H1 (cell line): ENCODE measurements around the gene SLC1A5. TPM values are rescaled to one million over a fixed set of nuclear protein-coding genes. Genes with fewer than 3 reads are reported as not detected.

Source experiments
- ASH2L ChIP-seq: fragments of 200-600, 300-600 bp; sonication (generic); IDR thresholded peaks from one replicate; pipeline ENCODE4 v1.7.1; 2017; ENCODE audit warnings: low read length
- BACH1 ChIP-seq: IDR thresholded peaks from 2 replicates; pipeline ENCODE4 v1.6.1; 2012; ENCODE audit warnings: low read length, improper control_type of control experiment
- BRCA1 ChIP-seq: IDR thresholded peaks from 2 replicates; pipeline ENCODE4 v1.6.1; 2012; ENCODE audit warnings: low read depth, low read length, improper control_type of control experiment
- CHD1 ChIP-seq: IDR thresholded peaks from 2 replicates; pipeline ENCODE4 v1.6.1; 2012; ENCODE audit warnings: low read depth, low read length, improper control_type of control experiment
- CHD2 ChIP-seq: IDR thresholded peaks from 2 replicates; pipeline ENCODE4 v1.6.1; 2012; ENCODE audit warnings: low read length, improper control_type of control experiment
- CTBP2 ChIP-seq: IDR thresholded peaks from 2 replicates; pipeline ENCODE4 v1.7.0; 2011; ENCODE audit warnings: borderline replicate concordance, mild to moderate bottlenecking, moderate library complexity, mixed read lengths, low read length; ENCODE audit not compliant: insufficient read depth, insufficient read length
- EGR1 ChIP-seq: IDR thresholded peaks from 2 replicates; pipeline ENCODE4 v1.6.1; 2011; ENCODE audit warnings: low read depth, low read length, borderline replicate concordance
- EP300 ChIP-seq, 2 experiments: IDR thresholded peaks; 1 replicate in 1 of 2; 2 replicates in 1 of 2; pipeline ENCODE4 v1.6.1; 2011 to 2012; ENCODE audit warnings: low read depth in 2 of 2, low read length in 2 of 2, mild to moderate bottlenecking in 2 of 2, borderline replicate concordance in 1 of 2, inconsistent platforms in 1 of 2, moderate library complexity in 1 of 2
- EZH2 ChIP-seq: fragments of 200-600 bp; sonication (generic); IDR thresholded peaks from 2 replicates; pipeline ENCODE4 v1.7.1; 2012; ENCODE audit warnings: low read depth, mild to moderate bottlenecking, moderate library complexity, low read length, inconsistent platforms; ENCODE audit not compliant: severe bottlenecking
- HDAC2 ChIP-seq, 2 experiments: fragments of 300-600 bp in 1 of 2; sonication (generic) in 1 of 2; IDR thresholded peaks; 2 replicates each; pipeline ENCODE4 v1.6.1; 2011 to 2012; ENCODE audit warnings: low read depth in 2 of 2, low read length in 2 of 2, mild to moderate bottlenecking in 2 of 2, moderate library complexity in 2 of 2, borderline replicate concordance in 1 of 2, inconsistent platforms in 1 of 2
- HDAC6 ChIP-seq: IDR thresholded peaks from one replicate; pipeline ENCODE4 v1.7.1; 2012; ENCODE audit warnings: low read depth, mild to moderate bottlenecking, inconsistent platforms, low read length, moderate library complexity
- KDM4A ChIP-seq: IDR thresholded peaks from one replicate; pipeline ENCODE4 v1.7.1; 2012; ENCODE audit warnings: low read depth, mild to moderate bottlenecking, moderate library complexity, low read length, inconsistent platforms; ENCODE audit not compliant: severe bottlenecking
- KDM5A ChIP-seq: fragments of 200-600 bp; IDR thresholded peaks from 2 replicates; pipeline ENCODE4 v1.7.1; 2012; ENCODE audit warnings: mild to moderate bottlenecking, low read length, inconsistent platforms, mixed read lengths
- PHF8 ChIP-seq: fragments of 200-600 bp; sonication (generic); conservative IDR thresholded peaks from 2 replicates; pipeline ENCODE4 v1.7.1; 2012; ENCODE audit warnings: low read depth, mild to moderate bottlenecking, inconsistent platforms, low read length, moderate library complexity
- POU5F1 ChIP-seq: IDR thresholded peaks from 2 replicates; pipeline ENCODE4 v1.6.1; 2011; ENCODE audit warnings: low read depth, mild to moderate bottlenecking, low read length, moderate library complexity
- RFX5 ChIP-seq: IDR thresholded peaks from 2 replicates; pipeline ENCODE4 v1.6.1; 2011; ENCODE audit warnings: low read depth, low read length, improper control_type of control experiment, borderline replicate concordance
- RXRA ChIP-seq: IDR thresholded peaks from 2 replicates; pipeline ENCODE4 v1.6.1; 2011; ENCODE audit warnings: low read depth, mild to moderate bottlenecking, low read length, moderate library complexity; ENCODE audit not compliant: insufficient read depth
- SAP30 ChIP-seq: fragments of 300-600 bp; sonication (generic); IDR thresholded peaks from 2 replicates; pipeline ENCODE4 v1.7.1; 2012; ENCODE audit warnings: low read length, moderate library complexity, mild to moderate bottlenecking, inconsistent platforms; ENCODE audit not compliant: insufficient read depth, insufficient replicate concordance
- SIN3A ChIP-seq, 2 experiments: IDR thresholded peaks in 1 of 2; conservative IDR thresholded peaks in 1 of 2; 2 replicates each; pipeline ENCODE4 v1.6.1; 2011 to 2012; ENCODE audit warnings: low read length in 2 of 2, improper control_type of control experiment in 1 of 2, low read depth in 1 of 2, mild to moderate bottlenecking in 1 of 2
- SIX5 ChIP-seq: IDR thresholded peaks from 2 replicates; pipeline ENCODE4 v1.6.1; 2011; ENCODE audit warnings: mild to moderate bottlenecking, low read depth, low read length
- SUZ12 ChIP-seq: fragments of 200-600 bp; sonication (generic); IDR thresholded peaks from 2 replicates; pipeline ENCODE4 v1.6.1; 2012; ENCODE audit warnings: mild to moderate bottlenecking, inconsistent platforms, low read length, moderate library complexity, mixed read lengths
- TCF12 ChIP-seq: IDR thresholded peaks from 2 replicates; pipeline ENCODE4 v1.6.1; 2011; ENCODE audit warnings: low read depth, mild to moderate bottlenecking, low read length
- polyA plus RNA-seq, 7 experiments: library from polyadenylated mRNA; depleted of rRNA in 3 of 7; stranded (reverse) in 5 of 7; unstranded in 2 of 7; fragments of >200 nt in 5 of 7; fragments of 200-250 nt in 2 of 7; gene quantifications; 1 replicate in 5 of 7; 2 replicates in 1 of 7; 4 replicates in 1 of 7; pipeline versions ENCODE4 v1.2.1 to v1.2.3, GENCODE V29; 2011 to 2013; ENCODE audit warnings: missing spikeins in 2 of 7, mixed read lengths in 2 of 7
- total RNA-seq: library from RNA; stranded (reverse); fragmentation: NEBNext Ultra II Directional; extraction: Animal tissue kit (Norgen Biotek cat#: 25700); gene quantifications from 2 replicates; pipeline ENCODE4 v1.2.1, GENCODE V29; 2021

The SLC1A5 gene
- total and polyA plus RNA-seq, 2 of the 8 experiments (the other 6 are each of a cell fraction or from before 2014, with no cell fraction given): 291 to 351 TPM

- TF ChIP-seq CTBP2 (no peak), EGR1 (no peak), EP300 (IDR thresholded peaks at IDR 0.05; ENCODE audit: borderline replicate concordance in 1 of 2, low read depth in 2 of 2, low read length in 2 of 2) (no peak), KDM5A (no peak), HDAC2 (IDR thresholded peaks at IDR 0.05; ENCODE audit: borderline replicate concordance in 1 of 2, low read depth in 2 of 2, low read length in 2 of 2) (no peak), EZH2 (no peak), SIN3A (conservative IDR thresholded peaks at IDR 0.05 in 1 of 2, IDR thresholded peaks at IDR 0.05 in 1 of 2; ENCODE audit: low read depth in 1 of 2, low read length in 2 of 2) (no peak; a peak in 1 of 4 replicates), BRCA1 (no peak), KDM4A (no peak), SUZ12 (no peak), CHD2 (no peak), SAP30 (no peak), PHF8 (0 out of 2 replicates have a peak, but pooled peaks have one; percentile 75), RXRA (no peak), CHD1 (no peak), POU5F1 (no peak), SIX5 (no peak), TCF12 (no peak), ASH2L (peak; percentile 12), RFX5 (no peak), HDAC6 (no peak), BACH1 (no peak)
Observed at GRCh38 chr19:46746281-46747057, 41.9 kb downstream of the SLC1A5 start, which contains the start of gene STRN4 (continued).
